ENCODE results near the gene UBE2D2.

UBE2D2 gene

DNA sequence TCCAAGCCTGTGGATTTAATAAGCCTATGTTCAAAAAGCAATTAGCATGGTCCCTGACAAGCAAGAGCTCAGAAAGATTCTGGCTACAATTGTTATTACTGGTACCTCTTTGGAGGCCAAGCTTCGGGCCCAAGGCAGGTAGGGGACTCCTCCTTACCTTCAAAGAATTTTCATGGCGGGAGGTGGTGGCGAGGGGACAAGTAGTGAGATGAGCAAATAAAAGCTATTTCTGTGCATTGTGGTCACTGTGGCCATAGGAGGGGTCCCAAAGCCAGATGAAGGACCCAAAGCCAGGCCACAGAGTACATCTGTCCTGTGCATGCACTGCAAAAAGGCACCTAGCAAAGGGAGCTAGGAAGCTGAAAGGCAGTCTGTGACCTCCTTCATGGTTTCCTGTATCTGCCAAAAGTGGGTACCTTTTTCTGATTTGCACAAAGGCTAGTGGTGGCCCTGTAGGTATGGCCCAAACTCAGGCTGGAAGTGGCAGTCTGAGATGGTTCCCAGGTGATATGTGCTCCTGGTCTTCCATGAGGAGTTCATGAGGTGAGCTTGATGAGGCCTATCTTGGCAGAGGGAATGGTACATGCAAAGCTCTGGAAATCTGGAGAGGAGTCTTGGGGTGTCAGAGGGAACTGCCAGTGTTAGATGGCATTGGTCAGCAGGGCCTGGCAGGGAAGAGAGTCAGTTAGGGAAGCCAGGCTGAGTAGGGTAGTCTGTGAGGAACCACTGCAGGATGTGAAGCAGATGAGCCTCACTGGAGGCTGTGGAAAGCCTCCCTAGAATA lies 83.7 kb downstream of the UBE2D2 start:
- in situ Hi-C loops (cut with HindIII; ENCODE audit: low sequenced_read_pairs), result loop anchor here (5.0 kb wide), 2 partner anchors 53 to 67 kb away; no protein-coding TSS in a partner anchor

DNA sequence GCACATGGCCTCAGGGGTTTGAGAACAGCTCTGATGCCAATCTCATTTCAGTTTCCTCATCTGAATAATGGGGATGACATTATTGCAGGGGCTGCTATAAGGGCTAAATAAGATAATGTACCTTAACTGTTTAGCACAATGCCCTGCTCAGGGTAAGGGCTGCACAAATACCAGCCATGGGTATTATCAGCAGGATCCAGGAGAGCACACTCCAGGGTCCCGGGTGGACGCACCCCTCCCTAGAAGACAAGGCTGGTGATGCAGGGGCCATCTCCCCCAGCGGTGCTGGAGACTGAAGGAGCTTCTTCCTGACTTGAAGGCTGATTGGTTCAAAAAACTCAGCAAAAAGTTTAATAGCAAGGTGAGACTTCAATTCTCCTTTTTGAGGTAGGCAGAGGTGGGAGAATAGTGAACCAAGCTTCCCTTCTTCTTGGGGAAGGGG lies 84.3 kb downstream of the UBE2D2 start:
- in situ Hi-C loops (cut with HindIII; ENCODE audit: low sequenced_read_pairs), result loop anchor here (5.0 kb wide), 1 partner anchor 67 kb away; no protein-coding TSS in a partner anchor

DNA sequence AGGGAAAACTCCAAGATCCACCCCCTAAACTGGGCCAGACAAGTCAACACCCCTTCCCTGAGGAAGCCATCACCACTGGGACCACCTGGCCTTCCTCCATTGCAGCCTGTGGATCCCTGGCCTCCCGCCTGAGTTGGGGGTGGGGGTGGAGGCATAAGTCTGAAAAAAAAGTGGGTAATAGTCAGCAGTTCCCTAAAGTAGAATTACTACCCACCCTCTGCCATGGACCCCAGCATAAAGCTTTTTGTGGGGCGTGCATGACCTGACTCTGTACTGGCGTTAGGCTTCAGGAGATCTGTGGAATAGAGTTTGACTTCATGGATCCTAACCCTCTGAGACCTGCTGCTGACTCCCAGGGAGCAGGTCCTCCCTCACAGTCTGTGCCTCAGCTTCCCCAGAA lies 85.0 kb downstream of the UBE2D2 start:
- in situ Hi-C loops (cut with HindIII; ENCODE audit: low sequenced_read_pairs), result loop anchor here (5.0 kb wide), 1 partner anchor 66 kb away; no protein-coding TSS in a partner anchor

DNA sequence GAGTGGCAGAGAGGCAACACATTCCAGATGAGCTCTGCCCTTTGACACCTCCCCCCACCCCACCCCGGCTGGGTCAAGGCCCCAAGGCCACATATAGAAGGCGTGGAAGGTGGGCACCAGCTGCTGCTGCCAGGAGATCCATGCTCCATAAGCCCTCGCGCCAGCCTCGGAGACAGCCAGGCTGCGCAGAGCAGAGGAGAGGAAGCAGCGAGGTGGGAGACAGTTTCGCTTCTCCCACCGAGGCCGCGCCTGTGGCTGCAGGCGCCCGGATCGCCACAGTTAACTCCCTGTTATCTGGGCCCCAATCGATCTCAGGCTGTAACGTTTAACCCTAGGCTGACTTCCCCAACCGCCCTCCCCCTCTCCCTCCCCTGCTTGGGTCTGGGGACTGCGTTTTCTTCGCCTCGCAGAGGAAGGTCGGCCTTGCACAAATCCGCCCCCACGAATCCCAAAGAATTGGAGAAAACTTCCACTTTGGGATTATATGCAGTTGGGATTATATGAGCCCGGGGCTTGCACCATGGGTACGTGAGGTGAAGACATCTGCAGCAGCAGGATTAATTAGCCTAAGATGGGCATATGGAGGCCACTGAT lies 85.9 kb downstream of the UBE2D2 start:
- in situ Hi-C loops (cut with HindIII; ENCODE audit: low sequenced_read_pairs), result loop anchor here (5.0 kb wide), 1 partner anchor 65 kb away; no protein-coding TSS in a partner anchor

- in situ Hi-C loops (cut with HindIII; ENCODE audit: low sequenced_read_pairs), result loop anchor here (5.0 kb wide), 1 partner anchor 65 kb away; no protein-coding TSS in a partner anchor
These were observed 86.5 kb downstream of the UBE2D2 start for GRCh38 chr5:139647506-139648204.

DNA sequence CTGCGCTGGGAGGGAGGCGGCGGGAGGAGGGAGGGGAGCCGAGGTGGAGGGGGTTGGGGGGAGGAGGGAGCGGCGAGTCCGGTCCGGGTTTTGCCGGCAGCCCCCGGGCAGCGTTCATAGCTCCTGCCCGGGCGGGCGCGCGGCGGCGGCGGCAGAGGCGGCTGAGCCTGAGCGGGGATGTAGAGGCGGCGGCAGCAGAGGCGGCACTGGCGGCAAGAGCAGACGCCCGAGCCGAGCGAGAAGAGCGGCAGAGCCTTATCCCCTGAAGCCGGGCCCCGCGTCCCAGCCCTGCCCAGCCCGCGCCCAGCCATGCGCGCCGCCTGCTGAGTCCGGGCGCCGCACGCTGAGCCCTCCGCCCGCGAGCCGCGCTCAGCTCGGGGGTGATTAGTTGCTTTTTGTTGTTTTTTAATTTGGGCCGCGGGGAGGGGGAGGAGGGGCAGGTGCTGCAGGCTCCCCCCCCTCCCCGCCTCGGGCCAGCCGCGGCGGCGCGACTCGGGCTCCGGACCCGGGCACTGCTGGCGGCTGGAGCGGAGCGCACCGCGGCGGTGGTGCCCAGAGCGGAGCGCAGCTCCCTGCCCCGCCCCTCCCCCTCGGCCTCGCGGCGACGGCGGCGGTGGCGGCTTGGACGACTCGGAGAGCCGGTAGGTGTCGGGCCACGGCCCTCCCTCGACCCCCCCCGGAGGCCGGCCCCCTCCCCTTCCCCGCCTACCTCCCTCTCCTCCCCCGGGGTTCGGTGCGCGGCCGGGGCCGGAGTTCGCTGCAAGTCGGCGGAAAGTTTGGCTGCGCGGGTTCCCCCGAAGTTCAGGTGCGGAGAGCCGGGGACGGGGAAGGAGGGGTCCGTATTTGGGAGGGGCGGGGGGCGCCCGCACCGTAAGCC lies 87.3 kb downstream of the UBE2D2 start, which contains the start of gene CXXC5:
Gene CXXC5, plus strand, starts transcription at position 145 of the 877 bp plus-strand sequence. CDS start 32,175 bp downstream, outside the sequence.
- in situ Hi-C loops (cut with HindIII; ENCODE audit: low sequenced_read_pairs), result loop anchor here (5.0 kb wide), 1 partner anchor 64 kb away; no protein-coding TSS in a partner anchor

DNA sequence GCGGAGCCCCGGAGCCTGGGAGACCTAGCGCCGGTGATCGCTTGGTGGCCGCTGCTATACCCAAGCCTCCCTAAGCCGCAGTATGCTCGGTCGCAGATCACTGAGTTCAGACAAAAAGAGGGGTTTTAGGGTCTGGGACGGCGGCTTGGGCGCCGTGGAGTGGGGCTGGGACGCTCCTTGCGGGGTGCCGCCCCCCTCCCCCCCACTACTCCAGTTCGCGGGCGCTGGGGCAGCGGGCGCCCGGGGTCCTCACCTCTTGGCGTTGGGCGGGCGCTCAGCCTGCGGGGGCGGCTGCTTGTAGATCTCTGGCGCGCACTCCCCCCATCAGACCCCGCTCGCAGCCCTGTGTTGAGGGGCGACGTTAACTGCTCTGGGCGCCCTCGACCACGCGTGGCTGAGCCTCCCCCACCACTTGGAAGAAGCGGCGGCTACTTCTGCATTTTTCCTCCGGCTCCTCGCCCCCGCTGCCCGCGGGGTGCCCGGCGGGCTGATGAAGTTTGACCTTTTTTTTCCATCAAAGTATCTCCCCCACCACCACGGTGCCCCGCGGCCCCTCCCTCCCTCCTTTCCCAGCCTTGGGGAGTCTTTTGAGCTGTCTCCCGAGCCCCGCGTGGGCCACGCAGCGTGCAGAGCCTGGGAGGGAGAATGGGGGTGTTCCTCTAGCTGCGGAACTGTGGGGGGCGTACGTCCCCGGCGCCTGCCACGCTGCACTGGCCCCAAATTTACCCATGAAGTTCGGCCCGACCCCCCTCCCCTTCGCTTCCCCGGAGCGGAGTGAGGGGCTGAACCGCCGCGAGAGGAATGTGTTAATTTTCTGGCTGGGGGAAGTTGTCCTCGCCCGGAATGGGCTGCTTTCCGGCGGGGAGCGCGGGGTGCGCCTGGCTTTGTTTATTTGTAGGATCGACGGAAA lies 88.2 kb downstream of the UBE2D2 start:
- in situ Hi-C loops (cut with HindIII; ENCODE audit: low sequenced_read_pairs), result loop anchor here (5.0 kb wide), 1 partner anchor 63 kb away; no protein-coding TSS in a partner anchor

- in situ Hi-C loops (cut with HindIII; ENCODE audit: low sequenced_read_pairs), result no loop called here
These were observed 89.0 kb downstream of the UBE2D2 start for GRCh38 chr5:139650031-139650688.

DNA sequence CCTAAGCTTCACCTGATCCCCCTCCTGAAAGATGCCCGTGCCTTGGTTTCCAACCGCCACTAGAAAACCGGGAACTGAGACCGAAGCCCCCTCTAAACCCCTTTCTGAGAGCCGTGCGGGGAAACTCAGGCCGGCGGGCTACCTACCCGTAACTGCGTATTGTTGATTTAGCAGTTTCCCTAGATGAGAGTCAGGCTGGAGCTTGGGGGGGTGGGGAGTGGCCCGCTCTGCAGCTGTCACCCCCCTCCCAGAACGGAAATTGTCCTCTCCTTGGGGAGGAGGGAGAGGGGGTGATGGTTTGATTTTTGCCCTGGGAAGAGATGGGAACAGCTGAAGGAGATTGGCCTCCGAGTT lies 89.5 kb downstream of the UBE2D2 start:
- in situ Hi-C loops (cut with HindIII; ENCODE audit: low sequenced_read_pairs), result no loop called here

DNA sequence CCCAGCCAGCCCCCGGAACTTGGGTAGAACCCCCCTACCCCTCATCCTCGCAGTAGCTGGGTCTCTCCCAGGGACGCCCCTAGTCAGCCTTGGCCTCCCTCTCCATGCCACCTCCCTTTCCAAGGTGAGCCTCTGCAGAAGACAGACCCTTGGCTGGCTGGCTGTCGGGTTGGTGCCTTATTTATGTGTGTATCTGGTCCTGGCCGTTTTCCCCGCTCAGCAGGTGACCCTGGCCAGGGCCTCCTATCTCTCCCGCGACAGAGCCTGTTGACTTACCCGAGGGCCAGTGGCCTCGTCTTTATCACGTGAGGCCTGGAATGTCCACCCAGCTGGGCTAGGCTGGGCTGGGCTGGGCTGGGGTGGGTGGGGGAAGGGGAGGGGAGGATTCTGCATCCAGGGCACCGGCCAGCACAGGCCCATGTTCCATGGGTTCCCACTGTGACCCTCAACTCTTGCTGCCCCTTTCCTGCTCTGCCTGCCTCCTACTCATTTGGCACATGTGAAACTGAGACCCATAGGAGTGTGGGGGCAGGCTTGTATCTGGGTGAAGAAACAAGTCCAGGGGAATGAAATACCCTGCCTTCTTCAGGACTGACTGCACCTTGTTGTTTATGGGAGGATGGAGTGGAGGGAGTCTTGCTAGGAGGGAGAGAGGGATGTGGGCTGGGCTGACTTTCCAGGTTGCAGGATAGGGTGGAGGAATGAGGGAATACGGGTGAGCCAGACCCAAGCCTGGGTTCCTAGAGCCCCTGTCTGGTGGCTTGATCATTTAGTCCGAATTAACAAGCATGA lies 90.1 kb downstream of the UBE2D2 start:
- in situ Hi-C loops (cut with HindIII; ENCODE audit: low sequenced_read_pairs), result no loop called here

DNA sequence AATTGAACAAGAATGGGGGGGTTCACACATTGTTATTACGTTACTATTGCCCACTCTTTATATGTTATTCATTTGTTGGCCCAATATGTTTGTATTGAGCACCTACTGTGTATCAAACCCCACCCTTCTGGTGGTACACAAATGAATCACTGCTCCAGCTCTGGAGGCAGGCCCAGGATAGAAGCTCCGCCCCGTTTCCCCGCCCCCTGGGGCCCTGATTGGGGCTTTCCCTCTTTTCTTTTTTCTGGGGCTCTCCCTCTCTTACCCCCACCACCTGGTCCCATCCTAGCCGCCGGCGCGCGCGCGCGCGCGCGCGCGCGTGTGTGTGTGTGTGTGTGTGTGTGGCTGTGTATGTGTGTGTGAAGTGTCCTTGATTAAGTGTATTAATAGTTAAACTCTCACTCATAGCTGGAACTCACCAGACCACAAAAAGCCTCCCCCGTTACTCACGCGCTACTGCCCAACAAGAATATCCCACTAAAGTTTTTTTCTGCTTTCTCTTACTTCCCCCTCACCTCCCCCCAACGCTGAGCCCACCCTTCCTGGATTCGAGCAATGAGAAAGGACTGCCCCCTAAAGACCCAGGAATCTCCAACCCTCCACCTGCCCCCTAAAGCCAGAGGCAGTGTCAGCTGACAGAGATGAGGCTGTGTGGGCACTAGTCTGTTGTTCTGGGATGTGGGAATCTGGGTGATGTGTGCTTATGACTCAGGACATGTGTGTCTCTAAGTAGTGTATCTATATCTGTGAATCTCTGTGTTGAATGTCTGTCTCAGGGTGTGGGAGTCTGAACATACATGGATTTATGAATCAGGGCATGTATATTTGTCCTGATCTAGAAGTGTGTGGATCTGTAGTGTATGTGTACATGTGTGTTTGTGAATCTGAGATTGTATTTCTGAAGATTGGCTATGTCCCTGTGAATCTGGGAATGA lies 91.0 kb downstream of the UBE2D2 start:
- in situ Hi-C loops (cut with HindIII; ENCODE audit: low sequenced_read_pairs), result no loop called here

DNA sequence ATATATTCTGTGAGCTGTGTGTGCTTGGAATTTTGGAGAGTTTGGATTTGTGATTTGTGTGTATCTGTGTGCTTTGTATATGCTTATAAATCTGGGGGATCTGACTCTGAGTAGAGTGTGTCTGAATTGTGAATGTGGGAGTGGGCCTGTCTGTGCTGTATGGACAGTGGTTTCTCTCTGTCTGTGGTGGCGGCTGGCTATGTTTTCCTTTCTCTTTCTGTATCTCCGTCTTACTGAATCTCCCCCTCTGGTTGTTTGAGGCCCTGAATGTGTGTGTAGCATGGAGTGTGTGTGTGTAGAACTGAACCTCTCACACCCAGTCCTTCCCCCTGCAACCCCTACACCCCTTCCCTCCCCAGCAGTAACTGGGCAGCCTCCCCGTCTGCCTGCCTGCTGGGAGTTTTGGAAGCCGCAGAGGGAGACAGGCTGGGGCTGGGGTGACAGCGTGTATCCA lies 91.7 kb downstream of the UBE2D2 start:
- in situ Hi-C loops (cut with HindIII; ENCODE audit: low sequenced_read_pairs), result no loop called here

GRCh38 chr5:139653616-139654015 lies 92.5 kb downstream of the UBE2D2 start:
- in situ Hi-C loops (cut with HindIII; ENCODE audit: low sequenced_read_pairs), result no loop called here

GRCh38 chr5:139654464-139654863 lies 93.3 kb downstream of the UBE2D2 start:
- in situ Hi-C loops (cut with HindIII; ENCODE audit: low sequenced_read_pairs), result no loop called here

GRCh38 chr5:139654871-139655491 lies 93.8 kb downstream of the UBE2D2 start:
- in situ Hi-C loops (cut with HindIII; ENCODE audit: low sequenced_read_pairs), result no loop called here

DNA sequence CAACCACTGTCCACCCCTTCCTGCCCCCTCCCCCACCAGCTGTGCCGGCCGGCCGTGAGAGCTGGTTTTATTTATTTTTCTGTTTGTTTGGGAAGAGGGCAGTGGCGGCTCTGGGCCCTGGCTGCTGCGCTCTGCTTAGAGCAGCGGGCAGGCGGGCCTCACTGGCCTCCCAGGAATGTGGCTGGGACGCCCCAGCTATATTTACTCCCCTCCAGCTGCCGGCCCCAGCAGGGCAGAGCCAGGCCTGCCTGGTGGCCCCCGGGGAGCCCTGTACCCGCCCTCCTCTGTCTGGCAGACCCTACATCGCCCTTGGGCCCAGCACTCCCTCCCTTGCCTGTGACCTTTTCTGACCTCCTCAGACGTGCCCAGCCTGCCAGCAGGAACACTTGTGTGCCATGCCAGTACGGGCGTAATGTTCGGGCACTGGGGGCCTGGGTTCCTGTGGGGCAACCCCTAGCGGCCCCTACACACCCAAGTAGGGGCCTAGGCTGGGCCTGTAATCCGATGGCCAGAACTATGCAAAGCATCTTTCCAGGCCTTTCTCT lies 94.7 kb downstream of the UBE2D2 start:
- in situ Hi-C loops (cut with HindIII; ENCODE audit: low sequenced_read_pairs), result no loop called here
